NCI-H2029 treated with DMSO at 0.1 percent for 48 hours (cell line): Measurements from ENCODE around the gene ATP5F1C.
A peak's percentile ranks its signal among the peaks of the same experiment; 100 is the strongest.
"Not testable (repeated sequence)": the region's sequence is repeated elsewhere in the genome, so short reads cannot be mapped to it uniquely, and the experiment has no call there.

ENCODE experiments used
- DNase-seq: peaks from one replicate; lab custom pipeline; 2025; lab: John Stamatoyannopoulos, UW

Gene ATP5F1C

GRCh38 chr10:7787857-7788638 is at the start of gene ATP5F1C, which contains the start of gene KIN:
TSS of gene ATP5F1C (plus strand) at chr10:7788177. CDS start at chr10:7788208, 31 bp downstream.
TSS of gene KIN (minus strand) at chr10:7787993. CDS start at chr10:7787933, 60 bp downstream.
- DNase-seq: peak; percentile 70

- no peak for DNase-seq
Observed at GRCh38 chr10:7738536-7739407, 49.2 kb upstream of the ATP5F1C start.

GRCh38 chr10:7744307-7744706 is 43.7 kb upstream of the ATP5F1C start:
- no peak for DNase-seq

GRCh38 chr10:7748637-7749036 is 39.3 kb upstream of the ATP5F1C start:
- DNase-seq: not testable (repeated sequence)

GRCh38 chr10:7750222-7750621 is 37.8 kb upstream of the ATP5F1C start:
- no peak for DNase-seq

- no peak for DNase-seq
Observed at GRCh38 chr10:7752251-7752650, 35.7 kb upstream of the ATP5F1C start.

GRCh38 chr10:7755103-7755502 is 32.9 kb upstream of the ATP5F1C start:
- no peak for DNase-seq

- DNase-seq: peak; percentile 16
Observed at GRCh38 chr10:7756360-7756992, 31.5 kb upstream of the ATP5F1C start.

GRCh38 chr10:7763929-7764328 is 24.0 kb upstream of the ATP5F1C start:
- no peak for DNase-seq

GRCh38 chr10:7766241-7766640 is 21.7 kb upstream of the ATP5F1C start:
- no peak for DNase-seq

- DNase-seq: no peak
Observed at GRCh38 chr10:7767209-7767608, 20.8 kb upstream of the ATP5F1C start.

GRCh38 chr10:7768417-7768816 is 19.6 kb upstream of the ATP5F1C start:
- no peak for DNase-seq

GRCh38 chr10:7773845-7774801 is 13.9 kb upstream of the ATP5F1C start:
- peak; percentile 8 for DNase-seq

GRCh38 chr10:7776777-7777176 is 11.2 kb upstream of the ATP5F1C start:
- no peak for DNase-seq

- DNase-seq: not testable (repeated sequence)
Observed at GRCh38 chr10:7782194-7782593, 5.8 kb upstream of the ATP5F1C start.

GRCh38 chr10:7786430-7786829 is 1.5 kb upstream of the ATP5F1C start:
- no peak for DNase-seq

- DNase-seq: no peak
Observed at GRCh38 chr10:7787150-7787856, 674 bp upstream of the ATP5F1C start.

GRCh38 chr10:7788639-7789286 is 786 bp downstream of the ATP5F1C start:
- DNase-seq: no peak

GRCh38 chr10:7789390-7789789 is 1.4 kb downstream of the ATP5F1C start:
- peak; percentile 24 for DNase-seq

- peak; percentile 8 for DNase-seq
Observed at GRCh38 chr10:7792541-7792940, 4.6 kb downstream of the ATP5F1C start.
